Aorta (tissue), 5 donors: ENCODE data around the gene NLRX1. TPM values are rescaled to one million over a fixed set of nuclear protein-coding genes. Genes with fewer than 3 reads are reported as not detected.
"Not testable (repeated sequence)": the region's sequence is repeated elsewhere in the genome, so short reads cannot be mapped to it uniquely, and the experiment has no call there.

ENCODE experiments used
- ATAC-seq: fragments of 200-7000 bp; cut with Tn5 transposase; one replicate; pipeline ENCODE4 v1.9.1; 2022; ENCODE audit warnings: moderate library complexity; ENCODE audit not compliant: low FRiP score
- DNase-seq, 2 donors: peaks; one replicate each; pipeline ENCODE4 v3.0.0-alpha.2; 2020
- H3K27ac ChIP-seq, 2 donors: one replicate each; pipeline ENCODE4 v1.5.1; 2013; ENCODE audit warnings: low read length in 2 of 2, mild to moderate bottlenecking in 2 of 2, moderate library complexity in 2 of 2, control low read depth in 1 of 2, inconsistent platforms in 1 of 2, low read depth in 1 of 2
- H3K27me3 ChIP-seq, 2 donors: one replicate each; pipeline ENCODE4 v1.6.1; 2013; ENCODE audit warnings: control low read depth in 1 of 2, low read length in 1 of 2, mild to moderate bottlenecking in 1 of 2, moderate library complexity in 1 of 2; ENCODE audit not compliant: insufficient read depth in 2 of 2, control insufficient read depth in 1 of 2
- H3K36me3 ChIP-seq, 2 donors: one replicate each; pipeline ENCODE4 v1.6.1; 2013; ENCODE audit warnings: control low read depth in 1 of 2, low read length in 1 of 2, mild to moderate bottlenecking in 1 of 2; ENCODE audit not compliant: insufficient read depth in 2 of 2, control insufficient read depth in 1 of 2
- H3K4me1 ChIP-seq, 2 donors: one replicate each; pipeline ENCODE4 v1.6.1; 2013; ENCODE audit warnings: low read length in 2 of 2, control low read depth in 1 of 2, mild to moderate bottlenecking in 1 of 2, moderate library complexity in 1 of 2; ENCODE audit not compliant: insufficient read depth in 2 of 2, control insufficient read depth in 1 of 2
- H3K4me3 ChIP-seq, 2 donors: one replicate each; pipeline ENCODE4 v1.5.1; 2013; ENCODE audit warnings: low read length in 2 of 2, control low read depth in 1 of 2, mild to moderate bottlenecking in 1 of 2
- H3K9me3 ChIP-seq: one replicate; pipeline ENCODE4 v1.6.1; 2013; ENCODE audit warnings: mild to moderate bottlenecking, low read length; ENCODE audit not compliant: control insufficient read depth
- WGBS, 2 donors: extraction: QIAGEN DNeasy Blood & Tissue Kit; methylation state at CpG; one replicate each; pipeline ENCODE4 v1.1.7; 2013; 5-methylcytosine and 5-hydroxymethylcytosine counted together
- intact Hi-C, 2 donors: fragments of 100-400 bp; cut with DNase I; formaldehyde crosslinking; loops; one replicate each; pipeline versions ENCODE4 v1.14.2 to v1.15.0; 2022
- polyA plus RNA-seq, 2 donors: library from polyadenylated mRNA; stranded (reverse); fragments of 200-250 nt; gene quantifications; one replicate each; pipeline ENCODE4 v1.2.3, GENCODE V29; 2013
- total RNA-seq, 2 donors: library from RNA; stranded (reverse); fragmentation: NEBNext Ultra II Directional; extraction: Animal tissue kit (Norgen Biotek cat#: 25700); gene quantifications; one replicate each; pipeline ENCODE4 v1.2.1, GENCODE V29; 2021
- donor health status: healthy with polysubstance abuse.
- donor health status: Bipolar disorder and iron deficiency.
- donor health status: DM: no; HTN: no; CAD: no.
- donor health status: DM: no; HTN: no; CAD: no.
- donor health status: DM: yes; HTN: yes; CAD: no.

The NLRX1 gene
- total and polyA plus RNA-seq, 4 donors: 5.9 to 17.3 (median 10.9) TPM

DNA sequence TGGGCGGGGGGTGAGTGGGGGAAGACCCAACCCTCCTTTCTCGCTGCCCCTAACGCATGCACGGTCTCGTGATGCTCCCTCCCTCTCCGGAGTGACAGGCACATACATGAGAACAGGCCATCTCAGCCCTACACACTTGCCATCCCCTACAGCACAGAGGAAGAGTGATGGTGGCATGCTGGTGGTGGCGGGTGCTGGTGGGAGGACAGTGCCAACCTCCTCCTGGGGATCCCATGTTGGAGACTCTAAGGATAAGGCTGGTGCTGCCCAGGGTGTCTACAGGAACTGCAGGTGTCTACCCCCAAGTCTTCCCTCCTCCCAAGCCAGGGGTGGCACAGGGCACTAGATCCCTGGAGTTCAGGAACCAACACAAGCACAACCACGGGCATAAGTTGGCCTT is 6.7 kb upstream of the NLRX1 start:
- intact Hi-C loops: no loop called here
- Histone ChIP-seq H3K27me3 (no peaks in the 10 kb centered on the region), H3K27ac (no peak overlapping the region), H3K36me3 (no peaks in the 10 kb centered on the region), H3K4me1 (no peaks in the 10 kb centered on the region), H3K4me3 (no peak overlapping the region), H3K9me3 (no peaks in the 10 kb centered on the region)
- DNase-seq: no peak
- no peak for ATAC-seq
- 76 to 86% methylated on average over 8 of the region's 8 CpGs for WGBS, 2 donors

DNA sequence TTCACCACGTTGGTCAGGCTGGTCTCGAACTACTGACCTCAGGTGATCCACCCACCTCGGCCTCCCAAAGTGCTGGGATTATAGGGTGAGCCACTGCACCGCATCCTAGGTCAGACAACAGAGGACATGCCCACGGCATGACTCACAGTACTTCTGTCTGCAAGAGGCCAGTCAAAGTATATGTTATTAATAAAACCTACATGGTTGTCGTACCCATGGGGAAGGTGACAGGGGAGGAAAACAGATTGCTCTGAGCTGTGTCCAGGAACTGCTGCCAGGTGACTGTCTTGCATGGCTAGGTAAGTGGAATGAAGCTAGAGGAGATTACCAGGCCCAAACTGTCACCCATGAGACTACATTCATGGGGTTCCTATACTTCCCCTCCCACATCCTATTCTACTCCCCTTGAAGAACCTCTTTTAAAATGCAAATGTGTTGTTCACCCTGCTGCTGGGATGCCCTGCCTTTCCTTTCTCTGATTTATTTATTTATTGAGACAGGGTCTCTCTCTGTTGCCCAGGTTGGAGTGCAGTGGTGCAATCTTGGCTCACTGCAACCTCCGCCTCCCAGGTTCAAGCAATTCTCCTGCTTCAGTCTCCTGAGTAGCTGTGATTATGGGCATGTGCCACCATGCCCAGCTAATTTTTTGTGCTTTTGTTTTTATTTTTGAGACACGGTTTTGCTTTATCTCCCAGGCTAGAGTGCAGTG is 2.0 kb upstream of the NLRX1 start:
- WGBS, 2 donors: 67 to 73% methylated on average over 8 of the region's 8 CpGs
- peak in 1 of 2 donors; percentile 29 for DNase-seq
- Histone ChIP-seq H3K36me3 (no peaks in the 10 kb centered on the region), H3K27ac (no peak overlapping the region), H3K4me3 (no peak overlapping the region), H3K4me1 (no peaks in the 10 kb centered on the region), H3K9me3 (no peaks in the 10 kb centered on the region), H3K27me3 (no peaks in the 10 kb centered on the region)
- ATAC-seq: no peak
- intact Hi-C loops: loop anchor here in 1 of 2 donors (5.0 kb wide), 1 partner anchor 69 kb away; a partner anchor contains a TSS

DNA sequence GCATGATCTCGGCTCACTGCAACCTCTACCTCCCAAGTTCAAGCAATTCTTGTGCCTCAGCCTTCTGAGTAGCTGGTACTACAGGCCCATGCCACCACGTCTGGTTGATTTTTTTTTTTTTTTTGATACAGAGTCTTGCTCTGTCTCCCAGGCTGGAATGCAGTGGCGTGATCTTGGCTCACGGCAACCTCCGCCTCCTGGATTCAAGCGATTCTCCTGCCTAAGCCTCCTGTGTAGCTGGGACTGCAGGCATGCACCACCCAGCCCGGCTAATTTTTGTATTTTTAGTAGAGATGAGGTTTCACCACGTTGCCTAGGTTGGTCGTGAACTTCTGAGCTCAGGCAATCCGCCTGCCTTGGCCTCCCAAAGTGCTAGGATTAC is 1.5 kb upstream of the NLRX1 start:
- ATAC-seq, H3K4me1 ChIP-seq, H3K27ac ChIP-seq, H3K36me3 ChIP-seq, H3K4me3 ChIP-seq, H3K27me3 ChIP-seq, H3K9me3 ChIP-seq: not testable (repeated sequence)
- intact Hi-C loops: loop anchor here in 1 of 2 donors (5.0 kb wide), 1 partner anchor 70 kb away; a partner anchor contains a TSS
- DNase-seq: peak in 1 of 2 donors; percentile 25
- 62 to 71% methylated on average over 10 of the region's 10 CpGs for WGBS, 2 donors

DNA sequence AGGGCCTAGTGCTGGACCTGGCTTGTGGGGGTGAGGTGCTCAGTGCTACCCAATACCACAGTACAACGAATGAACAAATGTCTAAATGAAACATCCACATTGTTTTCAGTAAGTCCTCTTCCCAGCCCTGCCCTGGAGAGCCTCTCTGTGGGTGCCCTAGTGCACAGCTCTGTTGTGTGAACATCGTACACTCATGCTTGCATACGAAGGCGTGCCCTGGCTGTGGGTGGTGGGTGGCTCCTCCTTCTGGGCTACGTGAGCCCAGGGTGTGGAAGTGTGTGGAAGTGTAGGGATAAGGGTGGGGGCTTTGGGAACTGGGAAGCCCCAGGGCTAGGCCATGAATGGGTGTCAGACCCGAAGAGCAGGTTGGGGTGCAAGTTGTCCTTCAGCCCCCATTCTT is 592 bp upstream of the NLRX1 start:
- 41 to 42% methylated on average over 6 of the region's 6 CpGs for WGBS, 2 donors
- Histone ChIP-seq H3K4me3 (no peak overlapping the region), H3K9me3 (no peaks in the 10 kb centered on the region), H3K27me3 (no peaks in the 10 kb centered on the region), H3K36me3 (no peaks in the 10 kb centered on the region), H3K27ac (no peak overlapping the region), H3K4me1 (no peaks in the 10 kb centered on the region)
- ATAC-seq (no peak), DNase-seq (no peak)
- intact Hi-C loops: loop anchor here in 1 of 2 donors (5.0 kb wide), 1 partner anchor 71 kb away; a partner anchor contains a TSS

DNA sequence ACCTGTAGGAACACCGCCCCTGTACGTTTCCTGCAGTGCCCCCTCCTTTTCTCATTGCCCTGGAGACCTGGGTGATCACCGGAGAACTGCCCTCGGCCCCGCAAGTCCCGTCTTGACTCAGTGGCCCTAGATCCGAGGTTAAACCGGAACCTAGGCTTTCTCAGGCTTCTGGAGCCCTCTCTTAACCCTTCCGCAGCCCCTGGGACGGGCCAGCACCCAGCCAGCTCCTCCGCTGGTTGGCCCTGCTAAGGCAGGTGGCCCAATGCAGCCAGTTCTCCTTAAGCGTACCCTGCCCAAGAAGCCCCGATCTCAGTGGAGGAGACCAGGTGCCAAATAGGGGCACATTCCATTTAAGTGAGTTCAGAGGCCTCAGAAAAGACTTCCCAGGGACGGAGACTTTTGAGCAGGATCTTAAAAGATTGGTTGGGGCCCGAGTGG is 776 bp downstream of the NLRX1 start:
- intact Hi-C loops: loop anchor here in 1 of 2 donors (5.0 kb wide), 1 partner anchor 72 kb away; a partner anchor contains a TSS
- no peaks in the 10 kb centered on the region for H3K27me3 ChIP-seq
- H3K9me3 ChIP-seq: no peaks in the 10 kb centered on the region
- 1 to 3% methylated on average over 15 of the region's 15 CpGs for WGBS, 2 donors
- DNase-seq (peak; percentile 80 to 89), ATAC-seq (peak; percentile 75)
- peak overlapping the region; percentile 21 to 57 for H3K4me3 ChIP-seq
- no peaks in the 10 kb centered on the region for H3K4me1 ChIP-seq
- H3K36me3 ChIP-seq: no peaks in the 10 kb centered on the region
- peak overlapping the region; percentile 84 to 89 for H3K27ac ChIP-seq

DNA sequence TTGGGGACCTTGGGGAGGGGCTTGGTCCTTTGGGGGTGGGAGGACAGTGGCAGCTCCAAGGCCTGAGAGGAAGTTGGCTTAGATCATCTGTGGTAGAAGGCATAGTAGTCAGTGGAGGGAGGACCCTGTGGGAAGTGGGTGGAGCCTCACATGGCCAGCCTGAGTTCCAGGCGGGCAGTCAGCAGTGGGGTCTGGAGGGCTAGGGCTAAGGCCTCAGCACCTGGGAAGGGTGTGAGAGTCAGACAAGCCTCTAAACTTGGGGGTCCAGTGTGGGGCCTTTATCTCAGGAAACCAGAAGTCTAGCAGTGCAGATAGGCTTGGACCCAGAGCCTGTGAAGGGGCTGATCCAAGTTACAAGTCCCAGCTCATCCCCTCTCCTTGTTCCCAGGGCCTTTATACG is 4.0 kb downstream of the NLRX1 start:
- intact Hi-C loops: no loop called here
- H3K27ac ChIP-seq: no peak overlapping the region
- no peak overlapping the region for H3K4me3 ChIP-seq
- WGBS, 2 donors: 77 to 91% methylated on average over 2 of the region's 2 CpGs
- H3K4me1 ChIP-seq: no peaks in the 10 kb centered on the region
- no peaks in the 10 kb centered on the region for H3K27me3 ChIP-seq
- no peak for ATAC-seq
- DNase-seq: no peak
- peaks cover 0 to 2% of the 10 kb centered on the region in 2 donors for H3K36me3 ChIP-seq
- no peaks in the 10 kb centered on the region for H3K9me3 ChIP-seq

DNA sequence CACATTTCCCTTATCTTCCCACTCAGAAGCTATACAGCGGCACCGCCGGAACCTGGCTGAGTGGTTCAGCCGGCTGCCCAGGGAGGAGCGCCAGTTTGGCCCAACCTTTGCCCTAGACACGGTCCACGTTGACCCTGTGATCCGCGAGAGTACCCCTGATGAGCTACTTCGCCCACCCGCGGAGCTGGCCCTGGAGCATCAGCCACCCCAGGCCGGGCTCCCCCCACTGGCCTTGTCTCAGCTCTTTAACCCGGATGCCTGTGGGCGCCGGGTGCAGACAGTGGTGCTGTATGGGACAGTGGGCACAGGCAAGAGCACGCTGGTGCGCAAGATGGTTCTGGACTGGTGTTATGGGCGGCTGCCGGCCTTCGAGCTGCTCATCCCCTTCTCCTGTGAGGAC is 4.9 kb downstream of the NLRX1 start:
- H3K36me3 ChIP-seq: peaks cover 0 to 2% of the 10 kb centered on the region in 2 donors
- no peaks in the 10 kb centered on the region for H3K27me3 ChIP-seq
- no peak overlapping the region for H3K4me3 ChIP-seq
- ATAC-seq: no peak
- no peaks in the 10 kb centered on the region for H3K9me3 ChIP-seq
- no peaks in the 10 kb centered on the region for H3K4me1 ChIP-seq
- 93% methylated on average over 21 of the region's 21 CpGs for WGBS, 2 donors
- H3K27ac ChIP-seq: no peak overlapping the region
- intact Hi-C loops: no loop called here
- no peak for DNase-seq

DNA sequence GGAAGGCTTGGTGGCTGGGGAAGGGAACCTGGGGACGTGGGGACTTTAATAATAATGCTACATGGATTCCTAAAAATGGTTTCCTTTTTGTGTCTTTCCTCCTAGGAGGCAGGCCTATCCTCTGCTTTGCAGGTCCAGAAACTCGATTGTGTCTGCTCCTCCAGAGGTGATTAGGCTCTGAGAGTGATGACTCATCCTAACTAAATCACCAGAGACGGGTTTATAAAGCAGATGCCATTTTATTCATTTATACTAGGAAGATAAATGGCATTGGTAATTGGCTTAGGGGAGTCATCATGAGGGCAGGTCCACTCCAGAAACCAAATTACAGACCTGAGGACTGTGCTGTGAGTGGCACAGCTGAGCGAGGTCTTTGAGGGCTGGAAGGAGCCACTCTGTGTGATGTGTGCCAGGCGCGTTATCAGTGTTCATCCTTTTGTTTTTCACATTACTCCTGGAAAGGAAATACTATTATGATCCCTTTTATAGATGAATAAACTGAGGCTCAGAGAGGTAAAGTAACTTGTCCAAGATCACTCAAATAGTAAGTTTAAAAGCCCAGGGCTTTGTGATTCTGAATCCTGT is 7.1 kb downstream of the NLRX1 start:
- ATAC-seq (no peak), DNase-seq (no peak)
- H3K27me3 ChIP-seq: no peaks in the 10 kb centered on the region
- H3K4me1 ChIP-seq: no peaks in the 10 kb centered on the region
- no peaks in the 10 kb centered on the region for H3K9me3 ChIP-seq
- no peak overlapping the region for H3K4me3 ChIP-seq
- H3K27ac ChIP-seq: no peak overlapping the region
- peaks cover 0 to 5% of the 10 kb centered on the region in 2 donors for H3K36me3 ChIP-seq
- intact Hi-C loops: no loop called here
- WGBS, 2 donors: 67% methylated on average over 6 of the region's 6 CpGs

DNA sequence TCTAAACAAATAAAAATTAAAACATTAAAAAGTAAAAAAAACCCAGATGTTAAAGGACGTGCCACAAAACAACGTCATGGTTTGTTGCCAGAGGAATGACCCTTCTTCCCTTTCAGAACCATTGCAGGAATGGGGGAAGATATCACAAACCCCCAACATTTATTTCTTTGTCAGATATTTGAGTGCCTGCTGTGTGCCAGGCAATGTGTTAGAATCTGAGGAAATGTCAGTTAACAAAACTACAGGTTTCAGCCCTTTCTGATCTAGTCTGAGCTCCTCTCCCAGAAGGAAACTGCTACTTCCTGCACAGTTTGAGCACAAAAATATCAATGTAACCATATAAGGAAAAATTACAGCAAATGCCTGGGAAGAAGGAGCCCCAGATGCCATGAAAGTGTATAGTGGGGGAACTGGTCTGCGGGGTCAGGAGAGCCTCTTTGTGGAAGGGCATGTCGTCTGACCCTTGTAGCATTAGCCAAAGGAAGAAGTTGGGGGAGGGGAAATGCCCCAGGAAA is 9.7 kb downstream of the NLRX1 start:
- H3K27ac ChIP-seq: no peak overlapping the region
- H3K27me3 ChIP-seq: no peaks in the 10 kb centered on the region
- no peaks in the 10 kb centered on the region for H3K4me1 ChIP-seq
- peaks cover 0 to 9% of the 10 kb centered on the region in 2 donors for H3K36me3 ChIP-seq
- no peaks in the 10 kb centered on the region for H3K9me3 ChIP-seq
- DNase-seq: no peak
- 47 to 59% methylated on average over 4 of the region's 4 CpGs for WGBS, 2 donors
- intact Hi-C loops: no loop called here
- no peak overlapping the region for H3K4me3 ChIP-seq
- ATAC-seq: no peak
